IPS-NIHi11 (cell line): ENCODE data around the gene INSR.
"Not testable (repeated sequence)": the region's sequence is repeated elsewhere in the genome, so short reads cannot be mapped to it uniquely, and the experiment has no call there.

Experiments
- DNase-seq: peaks from one replicate; pipeline ENCODE4 v3.0.0; 2012; ENCODE audit warnings: mixed read lengths, low spot score

INSR gene

GRCh38 chr19:7195046-7195445, 99.2 kb downstream of the INSR start:
- no peak for DNase-seq

- no peak for DNase-seq
These were observed 99.6 kb downstream of the INSR start for GRCh38 chr19:7194566-7194965.

GRCh38 chr19:7191946-7192691, 102.1 kb downstream of the INSR start:
- no peak for DNase-seq

- no peak for DNase-seq
These were observed 105.2 kb downstream of the INSR start for GRCh38 chr19:7188698-7189629.

- DNase-seq, result no peak
These were observed 106.4 kb downstream of the INSR start for GRCh38 chr19:7187605-7188339.

GRCh38 chr19:7182489-7182888, 111.7 kb downstream of the INSR start:
- no peak for DNase-seq

GRCh38 chr19:7179917-7180306, 114.3 kb downstream of the INSR start:
- DNase-seq, result no peak

- DNase-seq, result no peak
These were observed 116.3 kb downstream of the INSR start for GRCh38 chr19:7177926-7178325.

GRCh38 chr19:7176792-7177191, 117.4 kb downstream of the INSR start:
- no peak for DNase-seq

- no peak for DNase-seq
These were observed 121.4 kb downstream of the INSR start for GRCh38 chr19:7172794-7173193.

- no peak for DNase-seq
These were observed 123.2 kb downstream of the INSR start for GRCh38 chr19:7170983-7171382.

GRCh38 chr19:7168941-7169340, 125.3 kb downstream of the INSR start:
- no peak for DNase-seq

- DNase-seq, result no peak
These were observed 132.9 kb downstream of the INSR start for GRCh38 chr19:7161292-7161691.

GRCh38 chr19:7159105-7159933, 134.9 kb downstream of the INSR start:
- DNase-seq, result no peak

- DNase-seq, result no peak
These were observed 141.2 kb downstream of the INSR start for GRCh38 chr19:7153022-7153421.

- no peak for DNase-seq
These were observed 141.6 kb downstream of the INSR start for GRCh38 chr19:7152568-7152967.

GRCh38 chr19:7149956-7150705, 144.1 kb downstream of the INSR start:
- no peak for DNase-seq

GRCh38 chr19:7147119-7147675, 147.0 kb downstream of the INSR start:
- not testable (repeated sequence) for DNase-seq

GRCh38 chr19:7146086-7146485, 148.1 kb downstream of the INSR start:
- not testable (repeated sequence) for DNase-seq

- DNase-seq, result no peak
These were observed 148.7 kb downstream of the INSR start for GRCh38 chr19:7145494-7145893.

GRCh38 chr19:7142771-7143170, 151.4 kb downstream of the INSR start:
- DNase-seq, result no peak
